GM18499 (cell line): ENCODE measurements around the gene CELA1.

ENCODE experiments used
- ATAC-seq: cut with Tn5 transposase; IDR thresholded peaks from one replicate; pipeline ENCODE4 v1.9.1; 2021; ENCODE audit warnings: moderate number of reproducible peaks; ENCODE audit not compliant: insufficient read depth, unreplicated experiment

CELA1 gene

GRCh38 chr12:51346581-51346980 is at the start of gene CELA1:
CELA1 (minus strand) TSS chr12:51346679; CDS start chr12:51346638, 41 bp downstream.
- ATAC-seq = no peak

GRCh38 chr12:51395283-51396230 is 49.1 kb upstream of the CELA1 start:
- ATAC-seq = peak; percentile 45

GRCh38 chr12:51393676-51394545 is 47.4 kb upstream of the CELA1 start:
- ATAC-seq = no peak

- ATAC-seq = no peak
Measured at GRCh38 chr12:51392556-51393237, 46.2 kb upstream of the CELA1 start.

GRCh38 chr12:51391283-51392123 is 45.0 kb upstream of the CELA1 start, which contains the start of gene GALNT6:
GALNT6 (minus strand) TSS chr12:51391406; CDS start chr12:51379781, 11,625 bp downstream.
- no peak for ATAC-seq

GRCh38 chr12:51390891-51391282 is 44.4 kb upstream of the CELA1 start:
- no peak for ATAC-seq

GRCh38 chr12:51390457-51390856 is 44.0 kb upstream of the CELA1 start:
- no peak for ATAC-seq

GRCh38 chr12:51389302-51389999 is 43.0 kb upstream of the CELA1 start:
- ATAC-seq = no peak

GRCh38 chr12:51388846-51389245 is 42.4 kb upstream of the CELA1 start:
- ATAC-seq = no peak

GRCh38 chr12:51388069-51388799 is 41.8 kb upstream of the CELA1 start:
- ATAC-seq = no peak

GRCh38 chr12:51386351-51386750 is 39.9 kb upstream of the CELA1 start:
- ATAC-seq = no peak

GRCh38 chr12:51383269-51383905 is 36.9 kb upstream of the CELA1 start:
- no peak for ATAC-seq

- ATAC-seq = no peak
Measured at GRCh38 chr12:51382173-51382572, 35.7 kb upstream of the CELA1 start.

- no peak for ATAC-seq
Measured at GRCh38 chr12:51381226-51382079, 35.0 kb upstream of the CELA1 start.

- ATAC-seq = no peak
Measured at GRCh38 chr12:51379571-51379970, 33.1 kb upstream of the CELA1 start.

GRCh38 chr12:51378749-51379148 is 32.3 kb upstream of the CELA1 start:
- no peak for ATAC-seq
